Measurements from ENCODE around the gene RRP36. TPM values are rescaled to one million over a fixed set of nuclear protein-coding genes. Genes with fewer than 3 reads are reported as not detected.

The RRP36 gene
- total RNA-seq, 8 experiments from 2014 or later: 44.1 to 85.0 (median 65.1) TPM

- ATAC-seq (replicated peaks in 6 of 8): no peak
- Histone ChIP-seq H3K27ac (no peak overlapping the region), H3K4me1 (replicated peaks in 1 of 2) (peaks cover 12 to 13% of the 10 kb centered on the region in 2 donors), H3K4me3 (no peak overlapping the region)
- in situ Hi-C loops (cut with MboI; ENCODE audit: low pct_unique_long_range_greater_than_20kb in 2 of 9, low sequenced_read_pairs in 9 of 9, unreplicated experiment in 9 of 9): no loop called here
- WGBS, 10 experiments: 17 to 83% (median 49%) methylated on average over 1 to 2 of the region's 2 CpGs; no CpG with 5 or more reads in 2 of the 10 experiments
These were observed 40.4 kb downstream of the RRP36 start for GRCh38 chr6:43061861-43062260.

DNA sequence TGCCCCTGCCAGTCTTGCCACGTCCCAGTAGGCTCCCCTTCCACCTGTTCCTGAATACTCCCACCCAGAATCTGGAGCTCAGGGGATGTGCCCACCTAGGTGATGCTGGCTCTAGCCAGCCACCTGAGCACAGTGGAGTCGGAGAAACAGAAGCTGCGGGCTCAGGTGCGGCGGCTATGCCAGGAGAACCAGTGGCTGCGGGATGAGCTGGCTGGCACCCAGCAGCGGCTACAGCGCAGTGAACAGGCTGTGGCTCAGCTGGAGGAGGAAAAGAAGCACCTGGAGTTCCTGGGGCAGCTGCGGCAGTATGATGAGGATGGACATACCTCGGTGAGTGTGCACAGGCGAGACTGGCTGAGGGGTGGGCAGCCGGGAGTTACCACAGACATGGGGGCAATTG, 41.4 kb downstream of the RRP36 start:
- Histone ChIP-seq H3K27ac (no peak overlapping the region), H3K4me1 (replicated peaks in 1 of 2) (peaks cover 12 to 13% of the 10 kb centered on the region in 2 donors), H3K4me3 (no peak overlapping the region)
- WGBS, 10 experiments: 30 to 96% (median 83%) methylated on average over 1 to 5 of the region's 12 CpGs; no CpG with 5 or more reads in 5 of the 10 experiments
- ATAC-seq (replicated peaks in 6 of 8): no peak
- in situ Hi-C loops (cut with MboI; ENCODE audit: low pct_unique_long_range_greater_than_20kb in 2 of 9, low sequenced_read_pairs in 9 of 9, unreplicated experiment in 9 of 9): no loop called here

DNA sequence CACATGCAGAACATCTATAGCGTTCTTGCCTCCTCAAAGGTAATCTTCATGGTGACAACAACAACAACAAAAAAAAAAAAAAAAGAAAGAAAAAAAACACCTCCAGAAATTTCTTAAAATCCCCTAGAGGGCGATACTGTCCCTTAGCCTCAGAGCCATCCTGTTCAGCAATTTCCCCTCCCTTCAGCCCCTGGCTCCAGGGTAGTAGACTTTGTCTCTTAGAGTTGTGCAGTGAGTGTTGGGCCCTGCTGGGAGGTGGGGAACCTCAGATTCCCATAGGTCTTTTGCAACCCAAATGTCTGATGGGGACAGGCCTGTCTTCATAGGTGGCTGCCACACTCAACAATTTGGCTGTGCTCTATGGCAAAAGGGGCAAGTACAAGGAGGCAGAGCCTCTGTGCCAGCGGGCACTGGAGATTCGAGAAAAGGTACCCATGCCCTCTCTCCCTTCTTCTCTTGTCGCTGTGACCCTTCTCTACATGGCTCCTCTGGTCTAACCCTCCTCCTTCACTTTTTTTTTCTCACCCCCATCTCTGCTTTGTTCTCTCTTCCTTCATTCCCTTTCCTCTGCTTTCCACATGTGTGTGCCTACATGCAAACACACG, 48.7 kb downstream of the RRP36 start:
- Histone ChIP-seq H3K4me1 (replicated peaks in 1 of 2) (peaks cover 1 to 3% of the 10 kb centered on the region in 2 donors), H3K27ac (no peak overlapping the region), H3K4me3 (no peak overlapping the region)
- 0 to 67% (median 0%) methylated on average over 1 to 3 of the region's 6 CpGs; no CpG with 5 or more reads in 1 of the 10 experiments for WGBS, 10 experiments
- in situ Hi-C loops (cut with MboI; ENCODE audit: low pct_unique_long_range_greater_than_20kb in 2 of 9, low sequenced_read_pairs in 9 of 9, unreplicated experiment in 9 of 9): loop anchor here in 4 of 9 experiments (10.0 kb wide), 3 partner anchors 55 to 75 kb away; no protein-coding TSS in a partner anchor
- peak; percentile 46 to 92 (median 66) for ATAC-seq (replicated peaks in 6 of 8)

- 0 to 100% (median 69%) methylated on average over 1 to 3 of the region's 6 CpGs; no CpG with 5 or more reads in 5 of the 10 experiments for WGBS, 10 experiments
- peak in 1 of 8 experiments; percentile 53 for ATAC-seq (replicated peaks in 6 of 8)
- Histone ChIP-seq H3K4me1 (replicated peaks in 1 of 2) (peaks cover 19 to 25% of the 10 kb centered on the region in 2 donors), H3K27ac (peak overlapping the region in 1 of 2 donors; percentile 52), H3K4me3 (no peak overlapping the region)
- in situ Hi-C loops (cut with MboI; ENCODE audit: low pct_unique_long_range_greater_than_20kb in 2 of 9, low sequenced_read_pairs in 9 of 9, unreplicated experiment in 9 of 9): loop anchor here in 4 of 9 experiments (10.0 kb wide), 3 partner anchors 50 to 70 kb away; no protein-coding TSS in a partner anchor
These were observed 53.6 kb downstream of the RRP36 start for GRCh38 chr6:43074847-43075669.

DNA sequence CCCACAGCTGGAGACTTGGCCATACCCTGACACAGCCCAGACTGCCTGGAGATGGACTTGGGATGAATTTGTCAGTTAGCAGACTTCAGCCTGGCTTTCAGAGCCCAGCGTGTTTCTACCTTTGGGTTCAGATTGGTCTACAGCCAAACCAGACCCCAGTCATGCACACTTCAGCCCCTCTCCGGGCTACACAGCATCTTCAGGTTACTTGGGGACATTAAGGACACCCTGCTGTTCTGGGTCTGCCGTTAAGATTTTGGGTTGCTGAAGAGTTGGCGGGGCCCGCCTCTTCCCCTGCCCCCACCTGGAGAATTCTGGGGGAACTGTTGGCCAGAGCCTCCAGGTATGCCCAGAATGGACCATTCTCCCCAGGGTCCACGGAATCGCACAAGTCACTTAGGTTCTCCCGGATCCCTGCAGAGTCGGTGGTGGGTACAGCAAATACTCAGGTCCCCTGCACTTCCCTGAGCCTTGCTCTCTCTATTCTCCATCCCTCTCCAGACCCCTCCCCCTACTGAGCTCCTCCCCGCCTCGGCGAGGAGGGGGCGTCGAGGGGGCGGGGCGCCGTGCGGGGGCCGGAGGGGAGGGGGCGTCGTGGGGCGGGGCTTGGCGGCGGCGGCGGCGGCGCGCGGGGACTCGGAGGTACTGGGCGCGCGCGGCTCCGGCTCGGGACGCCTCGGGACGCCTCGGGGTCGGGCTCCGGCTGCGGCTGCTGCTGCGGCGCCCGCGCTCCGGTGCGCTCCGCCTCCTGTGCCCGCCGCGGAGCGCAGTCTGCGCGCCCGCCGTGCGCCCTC, 54.4 kb downstream of the RRP36 start, which contains the start of gene PTK7:
Gene PTK7 (plus strand): TSS at position 645 of the 794 bp plus-strand sequence. CDS start 175 bp downstream, outside the sequence.
- Histone ChIP-seq H3K27ac (peak within 1 kb of the TSS; percentile 42 to 52), H3K4me3 (peak within 1 kb of the TSS; percentile 46 to 87 (median 70)), H3K4me1 (replicated peaks in 1 of 2) (peaks cover 19 to 25% of the 10 kb centered on the region in 2 donors)
- peak; percentile 45 to 92 (median 88) for ATAC-seq (replicated peaks in 6 of 8)
- in situ Hi-C loops (cut with MboI; ENCODE audit: low pct_unique_long_range_greater_than_20kb in 2 of 9, low sequenced_read_pairs in 9 of 9, unreplicated experiment in 9 of 9): loop anchor here in 4 of 9 experiments (10.0 kb wide), 3 partner anchors 49 to 69 kb away; no protein-coding TSS in a partner anchor
- 15 to 20% methylated on average over 1 to 7 of the region's 60 CpGs; no CpG with 5 or more reads in 8 of the 10 experiments for WGBS, 10 experiments

DNA sequence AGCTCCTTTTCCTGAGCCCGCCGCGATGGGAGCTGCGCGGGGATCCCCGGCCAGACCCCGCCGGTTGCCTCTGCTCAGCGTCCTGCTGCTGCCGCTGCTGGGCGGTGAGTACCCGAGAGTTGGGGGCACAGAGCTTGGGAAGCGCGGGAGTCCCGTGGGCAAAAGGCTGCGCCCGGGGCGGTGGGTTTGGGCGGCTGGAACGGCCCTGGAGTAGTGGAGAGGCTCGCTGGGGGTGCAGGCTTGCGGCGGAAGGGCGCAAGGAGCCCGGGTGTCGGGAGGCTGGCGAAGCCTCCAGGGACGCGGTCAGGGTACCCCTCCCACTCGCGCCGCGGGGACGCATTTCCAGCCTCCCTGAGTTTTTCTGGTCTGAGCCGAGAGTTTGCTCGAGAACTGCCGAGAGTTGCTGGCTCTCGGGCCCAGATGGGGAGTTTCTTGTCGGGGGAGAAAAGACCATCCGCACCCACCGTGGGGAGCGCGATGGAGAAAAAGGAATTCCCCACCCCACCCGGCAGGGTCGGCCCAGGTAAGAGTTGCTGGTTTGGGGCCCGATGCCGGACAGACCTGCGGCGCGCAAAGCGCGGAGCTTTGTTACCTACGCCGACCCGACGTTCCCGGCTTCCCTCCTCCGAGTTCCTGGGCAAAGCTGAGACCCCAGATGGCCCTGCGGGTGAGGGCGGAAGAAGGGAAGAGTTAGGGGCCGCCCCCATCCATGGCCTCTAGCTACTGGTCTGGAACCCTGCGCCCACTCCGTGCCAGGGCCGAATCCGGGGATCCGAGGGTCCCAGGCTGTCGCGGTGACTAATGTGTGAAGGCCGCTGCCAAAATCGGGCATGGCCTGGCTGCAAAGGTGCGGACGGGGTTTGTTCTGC, 55.3 kb downstream of the RRP36 start:
- Histone ChIP-seq H3K4me1 (replicated peaks in 1 of 2) (peaks cover 19 to 25% of the 10 kb centered on the region in 2 donors), H3K27ac (peak overlapping the region; percentile 42 to 52), H3K4me3 (peak overlapping the region; percentile 46 to 87 (median 70))
- in situ Hi-C loops (cut with MboI; ENCODE audit: low pct_unique_long_range_greater_than_20kb in 2 of 9, low sequenced_read_pairs in 9 of 9, unreplicated experiment in 9 of 9): loop anchor here in 4 of 9 experiments (10.0 kb wide), 3 partner anchors 48 to 68 kb away; no protein-coding TSS in a partner anchor
- WGBS, 10 experiments: 0 to 10% (median 2%) methylated on average over 2 to 50 of the region's 72 CpGs; no CpG with 5 or more reads in 4 of the 10 experiments
- peak; percentile 30 to 61 (median 54) for ATAC-seq (replicated peaks in 6 of 8)

- Histone ChIP-seq H3K4me3 (peak overlapping the region; percentile 46 to 87 (median 70)), H3K4me1 (replicated peaks in 1 of 2) (peaks cover 19 to 25% of the 10 kb centered on the region in 2 donors), H3K27ac (no peak overlapping the region)
- no peak for ATAC-seq (replicated peaks in 6 of 8)
- in situ Hi-C loops (cut with MboI; ENCODE audit: low pct_unique_long_range_greater_than_20kb in 2 of 9, low sequenced_read_pairs in 9 of 9, unreplicated experiment in 9 of 9): loop anchor here in 4 of 9 experiments (10.0 kb wide), 3 partner anchors 47 to 67 kb away; no protein-coding TSS in a partner anchor
- 0 to 7% (median 6%) methylated on average over 1 to 7 of the region's 8 CpGs; no CpG with 5 or more reads in 3 of the 10 experiments for WGBS, 10 experiments
These were observed 55.9 kb downstream of the RRP36 start for GRCh38 chr6:43077333-43077809.

GRCh38 chr6:43077981-43078511, 56.6 kb downstream of the RRP36 start:
- peak in 2 of 8 experiments; percentile 5 to 6 for ATAC-seq (replicated peaks in 6 of 8)
- H3K4me3 ChIP-seq: peak overlapping the region in 4 of 5 donors; percentile 62 to 87 (median 78)
- in situ Hi-C loops (cut with MboI; ENCODE audit: low pct_unique_long_range_greater_than_20kb in 2 of 9, low sequenced_read_pairs in 9 of 9, unreplicated experiment in 9 of 9): loop anchor here in 4 of 9 experiments (10.0 kb wide), 3 partner anchors 47 to 67 kb away; no protein-coding TSS in a partner anchor
- H3K4me1 ChIP-seq (replicated peaks in 1 of 2): peaks cover 19 to 25% of the 10 kb centered on the region in 2 donors
- H3K27ac ChIP-seq: no peak overlapping the region
- 50 to 80% (median 78%) methylated on average over 1 to 3 of the region's 6 CpGs; no CpG with 5 or more reads in 7 of the 10 experiments for WGBS, 10 experiments

DNA sequence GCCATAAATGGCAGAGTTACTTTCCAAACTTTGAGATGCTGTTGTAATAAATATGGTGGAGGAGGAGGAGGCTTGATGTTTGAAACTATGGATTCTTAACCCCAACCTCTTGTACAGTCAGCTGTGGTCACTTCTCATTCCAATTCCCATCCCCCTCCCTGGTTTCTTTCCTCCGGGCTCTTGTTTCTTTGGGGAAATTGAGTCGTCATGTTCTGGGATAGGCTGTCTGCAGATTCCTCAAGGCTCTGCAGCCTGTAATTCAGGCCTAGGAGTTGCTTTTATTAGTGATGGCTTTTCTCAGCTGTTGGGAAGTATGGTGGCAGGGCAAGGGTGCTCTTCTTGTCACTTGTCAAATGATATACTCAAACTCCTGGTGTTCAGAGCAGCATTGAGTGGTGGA, 57.3 kb downstream of the RRP36 start:
- no peak for ATAC-seq (replicated peaks in 6 of 8)
- in situ Hi-C loops (cut with MboI; ENCODE audit: low pct_unique_long_range_greater_than_20kb in 2 of 9, low sequenced_read_pairs in 9 of 9, unreplicated experiment in 9 of 9): loop anchor here in 4 of 9 experiments (10.0 kb wide), 3 partner anchors 46 to 66 kb away; no protein-coding TSS in a partner anchor
- WGBS, 10 experiments: 0 to 100% (median 60%) methylated on average over 1 to 2 of the region's 2 CpGs; no CpG with 5 or more reads in 3 of the 10 experiments
- no peak overlapping the region for H3K27ac ChIP-seq
- H3K4me3 ChIP-seq: no peak overlapping the region
- H3K4me1 ChIP-seq (replicated peaks in 1 of 2): peaks cover 19 to 25% of the 10 kb centered on the region in 2 donors
